SHP77 treated with DMSO at 0.1 percent for 48 hours (cell line): Measurements from ENCODE around the gene RNF25.

Experiments used
- DNase-seq: peaks from one replicate; lab custom pipeline; 2025; lab: John Stamatoyannopoulos, UW

The RNF25 gene, protein sequence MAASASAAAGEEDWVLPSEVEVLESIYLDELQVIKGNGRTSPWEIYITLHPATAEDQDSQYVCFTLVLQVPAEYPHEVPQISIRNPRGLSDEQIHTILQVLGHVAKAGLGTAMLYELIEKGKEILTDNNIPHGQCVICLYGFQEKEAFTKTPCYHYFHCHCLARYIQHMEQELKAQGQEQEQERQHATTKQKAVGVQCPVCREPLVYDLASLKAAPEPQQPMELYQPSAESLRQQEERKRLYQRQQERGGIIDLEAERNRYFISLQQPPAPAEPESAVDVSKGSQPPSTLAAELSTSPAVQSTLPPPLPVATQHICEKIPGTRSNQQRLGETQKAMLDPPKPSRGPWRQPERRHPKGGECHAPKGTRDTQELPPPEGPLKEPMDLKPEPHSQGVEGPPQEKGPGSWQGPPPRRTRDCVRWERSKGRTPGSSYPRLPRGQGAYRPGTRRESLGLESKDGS

GRCh38 chr2:218671654-218672566 lies at the start of gene RNF25, which contains the start of gene STK36:
RNF25 (minus strand) TSS chr2:218672002; CDS start chr2:218671970, 32 bp downstream.
STK36 (plus strand) TSS chr2:218672086; CDS start chr2:218672830, 744 bp downstream.
- peak; percentile 82 for DNase-seq

DNA sequence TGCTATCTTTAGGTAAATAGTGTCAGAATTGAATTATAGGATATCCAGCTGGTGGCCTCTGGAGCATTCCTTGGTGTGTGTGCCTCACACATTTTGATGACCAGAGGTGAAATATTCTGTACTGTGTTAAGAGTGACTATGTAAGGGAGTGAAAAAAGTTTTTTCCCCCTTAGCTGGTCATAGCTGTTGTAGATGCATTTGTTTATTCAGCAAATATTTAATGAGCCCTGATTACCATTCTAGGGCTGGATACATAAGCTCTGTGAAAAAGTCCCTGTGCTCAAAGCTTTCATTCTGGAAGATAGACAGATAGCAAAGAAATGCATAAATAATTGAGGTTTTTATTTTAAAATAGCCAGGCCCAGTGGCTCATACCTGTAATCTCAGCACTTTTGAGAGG lies 49.7 kb upstream of the RNF25 start:
- DNase-seq: no peak

GRCh38 chr2:218720048-218721041 lies 48.5 kb upstream of the RNF25 start:
- no peak for DNase-seq

DNA sequence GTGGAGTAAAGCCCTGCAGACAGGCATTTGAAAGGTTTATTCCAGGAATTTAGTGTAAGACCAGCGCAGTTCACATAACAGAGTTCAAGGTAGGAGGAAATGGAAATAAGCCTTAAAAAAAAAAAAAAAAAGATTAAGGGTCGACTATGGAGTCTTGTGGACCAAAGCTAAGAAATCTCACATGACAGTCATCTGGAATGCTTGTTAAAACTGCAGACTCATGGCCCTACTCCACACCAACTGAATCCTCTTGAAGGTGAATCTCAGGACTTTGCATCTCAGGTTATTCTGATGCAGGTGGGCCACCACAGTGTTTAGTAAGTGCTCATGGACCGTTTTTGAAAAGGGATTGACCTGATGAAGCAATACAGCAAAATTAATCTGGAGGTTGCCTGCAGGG lies 47.7 kb upstream of the RNF25 start:
- DNase-seq: no peak

GRCh38 chr2:218718058-218718457 lies 46.3 kb upstream of the RNF25 start:
- no peak for DNase-seq

DNA sequence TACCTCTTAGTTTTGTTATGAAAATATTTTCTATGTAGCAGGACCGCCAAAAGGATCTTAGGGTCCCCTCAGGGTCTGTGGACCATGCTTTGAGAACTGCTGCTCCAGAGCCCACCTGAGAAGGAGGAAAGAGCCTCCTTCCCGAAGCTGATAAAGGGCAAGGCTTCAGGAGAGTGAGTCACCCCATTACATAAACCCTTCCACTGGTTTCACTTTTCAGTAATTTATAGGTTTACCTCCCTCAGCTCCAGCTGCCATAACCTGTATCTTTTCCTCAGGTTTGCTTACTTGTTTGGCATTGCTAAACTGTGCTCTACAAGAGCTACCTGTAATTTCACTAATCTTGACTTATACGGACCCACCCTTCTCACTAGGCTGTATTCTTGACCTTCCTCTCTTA lies 45.5 kb upstream of the RNF25 start:
- DNase-seq: no peak

GRCh38 chr2:218716070-218716469 lies 44.3 kb upstream of the RNF25 start:
- DNase-seq: no peak

DNA sequence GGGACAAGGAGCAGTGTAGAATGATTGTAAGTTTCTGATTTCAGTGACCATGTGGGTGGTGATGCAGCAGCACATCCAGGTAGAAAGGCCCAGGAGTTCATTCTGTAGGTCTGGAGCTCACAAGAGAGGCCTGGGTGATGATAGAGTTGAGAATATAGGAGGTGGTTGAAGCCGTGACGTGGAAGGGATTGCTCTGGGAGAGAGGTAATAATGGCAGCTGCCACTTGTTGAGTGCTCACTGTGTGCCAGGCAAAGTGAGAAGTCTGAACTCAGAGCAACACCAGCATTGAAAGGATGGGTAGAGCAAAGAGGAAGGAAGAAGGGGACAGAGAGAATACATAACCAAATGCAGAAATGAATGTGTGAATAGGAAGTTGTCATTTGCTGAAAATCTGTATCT lies 42.1 kb upstream of the RNF25 start:
- no peak for DNase-seq

DNA sequence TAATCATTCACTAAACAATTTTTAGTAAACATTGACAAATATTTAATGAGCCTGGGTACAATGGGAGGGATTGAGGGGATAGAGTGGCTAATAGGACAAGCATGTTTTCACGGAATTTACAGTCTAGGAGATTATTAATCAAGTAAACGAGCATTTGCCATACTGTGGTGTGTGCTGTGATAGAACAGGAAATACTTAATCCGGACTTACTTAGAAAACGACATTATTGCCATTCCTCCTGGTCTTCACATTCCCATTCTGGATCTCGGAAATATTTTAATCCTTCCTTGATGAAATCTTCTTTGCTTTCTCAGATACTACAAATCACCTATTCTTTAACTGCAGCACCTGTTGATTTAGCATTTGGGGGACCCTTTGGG lies 39.7 kb upstream of the RNF25 start:
- DNase-seq: no peak

DNA sequence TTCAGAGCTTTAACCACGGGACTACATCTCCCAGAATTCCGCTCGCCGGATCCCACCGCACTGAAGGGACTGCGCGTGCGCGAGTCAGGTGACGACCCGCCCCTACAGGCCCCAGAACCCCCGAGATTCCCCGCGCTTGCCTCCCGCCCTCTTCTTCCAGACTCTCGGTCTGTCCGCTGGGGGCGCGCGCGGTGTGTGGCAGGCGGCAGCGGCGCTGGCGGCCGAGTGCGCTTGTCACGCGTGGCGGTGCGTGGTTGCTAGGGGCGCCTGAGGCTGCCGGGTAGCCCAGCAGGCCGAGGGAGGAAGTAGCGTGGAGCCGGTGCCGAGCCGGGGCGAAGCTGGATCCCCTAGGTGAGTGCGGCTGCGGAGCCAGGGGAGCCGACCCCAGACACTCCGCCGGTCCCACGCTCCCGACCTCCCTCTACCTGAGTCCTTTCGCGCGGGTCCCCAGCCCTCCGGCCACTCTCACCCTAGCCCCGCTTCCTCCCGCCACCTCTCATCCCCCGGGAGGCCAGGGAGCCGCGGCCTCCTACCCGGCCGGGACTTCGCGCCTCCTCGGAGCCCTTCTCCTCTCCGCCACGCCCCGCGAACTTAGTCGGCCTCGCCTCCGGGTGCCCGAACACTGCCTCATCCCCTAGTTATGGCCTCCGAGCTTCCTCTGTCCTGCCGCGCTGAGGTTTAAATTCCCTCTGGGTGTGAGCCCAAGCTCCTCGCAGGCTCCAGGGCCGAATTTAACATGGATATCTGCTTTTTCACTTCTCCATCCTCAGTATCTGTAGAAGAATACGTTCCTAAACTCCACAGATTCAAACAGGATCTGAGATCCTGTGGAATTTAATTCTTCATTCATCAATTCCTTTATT lies 39.1 kb upstream of the RNF25 start, which contains the start of gene TTLL4:
TSS of gene TTLL4 (plus strand) at position 149 of the 863 bp plus-strand sequence. CDS start 26,842 bp downstream, outside the sequence.
- DNase-seq: peak; percentile 86

DNA sequence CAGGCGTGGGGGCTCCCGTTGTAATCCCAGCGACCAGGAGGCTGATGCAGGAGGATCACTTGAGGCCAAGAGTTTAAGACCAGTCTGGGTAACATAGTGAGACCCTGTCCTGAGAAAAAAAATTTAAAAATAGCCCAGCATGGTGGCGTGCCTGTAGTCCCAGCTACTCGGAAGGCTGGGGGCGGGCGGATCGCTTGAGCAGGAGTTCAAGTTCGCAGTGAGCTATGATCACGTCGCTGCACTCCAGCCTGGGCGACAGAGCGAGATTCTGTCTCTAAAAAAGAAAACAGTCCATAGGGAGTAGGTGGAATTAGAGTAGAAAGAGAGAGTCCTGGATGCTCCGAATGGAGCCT lies 38.5 kb upstream of the RNF25 start:
- no peak for DNase-seq

GRCh38 chr2:218709908-218710307 lies 38.1 kb upstream of the RNF25 start:
- no peak for DNase-seq

DNA sequence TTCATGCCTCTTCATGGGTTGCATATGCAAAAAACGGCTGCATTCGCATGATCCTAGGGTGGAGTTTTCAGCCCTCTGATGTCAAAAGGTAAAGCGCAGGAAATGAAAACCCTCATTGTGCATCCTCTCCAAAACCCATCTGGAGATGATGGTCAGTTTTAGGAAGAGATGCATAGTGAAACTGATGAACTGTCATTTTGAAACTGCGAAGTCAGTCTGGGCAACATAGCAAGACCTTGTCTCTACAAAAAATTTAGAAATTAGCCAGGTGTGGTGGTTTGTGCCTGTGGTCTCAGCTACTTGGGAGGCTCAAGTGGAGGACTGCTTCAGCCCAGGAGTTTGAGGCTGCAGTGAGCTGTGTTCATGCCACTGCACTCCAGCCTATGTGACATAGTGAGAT lies 36.3 kb upstream of the RNF25 start:
- no peak for DNase-seq

DNA sequence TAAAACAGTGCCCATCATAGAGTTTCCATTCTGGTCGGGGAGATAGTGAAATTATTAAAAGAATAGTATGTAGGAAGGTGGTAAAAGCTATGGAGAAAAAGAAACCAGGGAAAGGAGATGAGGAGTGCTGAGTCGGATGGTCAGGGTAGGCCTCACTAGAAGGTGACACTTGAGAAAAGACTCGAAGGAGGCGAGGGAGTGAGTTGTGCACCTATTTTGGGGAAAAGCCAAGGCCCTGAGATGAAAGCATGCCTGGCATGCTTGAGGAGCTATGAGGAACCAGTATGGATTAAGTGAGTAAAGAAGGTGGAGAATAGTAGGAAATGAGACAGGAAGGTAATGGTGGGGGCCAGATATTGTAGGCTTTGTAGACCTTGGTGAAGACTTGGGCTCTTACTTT lies 31.5 kb upstream of the RNF25 start:
- DNase-seq: no peak

- DNase-seq: no peak
Measured at GRCh38 chr2:218701806-218702205, 30.0 kb upstream of the RNF25 start.

DNA sequence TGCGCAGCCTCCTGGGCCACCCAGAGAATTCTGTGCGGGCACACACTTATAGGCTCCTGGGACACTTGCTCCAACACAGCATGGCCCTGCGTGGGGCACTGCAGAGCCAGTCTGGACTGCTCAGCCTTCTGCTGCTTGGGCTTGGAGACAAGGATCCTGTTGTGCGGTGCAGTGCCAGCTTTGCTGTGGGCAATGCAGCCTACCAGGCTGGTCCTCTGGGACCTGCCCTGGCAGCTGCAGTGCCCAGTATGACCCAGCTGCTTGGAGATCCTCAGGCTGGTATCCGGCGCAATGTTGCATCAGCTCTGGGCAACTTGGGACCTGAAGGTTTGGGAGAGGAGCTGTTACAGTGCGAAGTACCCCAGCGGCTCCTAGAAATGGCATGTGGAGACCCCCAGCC lies 27.1 kb upstream of the RNF25 start:
- no peak for DNase-seq

DNA sequence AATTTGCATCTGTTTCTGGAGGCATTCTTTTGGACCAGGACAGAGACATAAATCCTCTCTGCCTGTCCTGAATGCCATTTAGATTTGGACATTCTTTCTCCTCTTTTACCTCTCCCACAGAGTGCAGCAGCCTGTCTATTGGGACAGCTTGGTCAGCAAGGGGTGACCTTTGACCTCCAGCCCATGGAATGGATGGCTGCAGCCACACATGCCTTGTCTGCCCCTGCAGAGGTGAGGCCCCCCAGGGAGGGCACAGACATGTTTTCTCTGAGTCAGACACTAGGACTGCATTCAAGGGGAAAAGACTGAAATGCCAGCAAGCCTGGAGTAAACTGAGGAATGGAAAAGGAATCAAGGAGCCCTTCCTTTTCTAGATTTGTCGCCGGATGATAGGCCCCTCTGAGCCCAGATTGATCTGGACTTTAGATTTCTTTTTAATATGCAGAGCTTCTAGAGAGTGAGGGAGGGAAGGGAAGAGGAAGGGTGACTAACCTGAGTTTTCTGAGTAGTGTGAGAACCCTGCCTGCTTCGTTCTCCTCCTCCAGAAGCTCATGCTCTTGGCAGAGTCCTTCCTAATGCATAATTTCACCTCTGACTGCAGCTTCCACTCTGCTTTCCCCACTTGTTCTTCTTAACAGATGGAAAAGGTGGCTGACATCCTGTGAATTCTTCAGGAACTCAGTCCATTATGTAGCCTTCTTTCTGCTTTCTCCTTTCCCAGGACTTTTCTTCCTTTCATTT lies 22.8 kb upstream of the RNF25 start:
- no peak for DNase-seq

GRCh38 chr2:218691234-218691633 lies 19.4 kb upstream of the RNF25 start:
- DNase-seq: no peak

GRCh38 chr2:218687400-218688060 lies 15.7 kb upstream of the RNF25 start:
- peak; percentile 7 for DNase-seq
